GM12878 (cell line): Measurements from ENCODE around the gene GFRA1. TPM values are rescaled to one million over a fixed set of nuclear protein-coding genes. Genes with fewer than 3 reads are reported as not detected.

ENCODE experiments used
- ATAC-seq: fragments of 200-7000 bp; cut with Tn5 transposase; 3 replicates; pipeline ENCODE4 v1.9.1; 2020; ENCODE audit warnings: mild to moderate bottlenecking, moderate library complexity
- BruUV-seq: library from RNA; stranded (reverse); fragments of 400-500 nt; replicated peaks from 2 replicates; lab custom pipeline; 2021; lab: Mats Ljungman, UMichigan
- CTCF ChIA-PET: fragments of 300-600 bp; sonication (Branson Sonifier 250); formaldehyde crosslinking; extraction: SDS; loops from one replicate; lab custom pipeline; 2021; ENCODE audit warnings: inconsistent platforms; lab: Yijun Ruan, JAX
- POLR2A ChIA-PET: fragments of 350-600 bp; formaldehyde crosslinking; extraction: SDS; loops from one replicate; lab custom pipeline; 2021; ENCODE audit warnings: inconsistent platforms; lab: Charles Lee
- RAD21 ChIA-PET: fragments of 300-600 bp; sonication (Branson Sonifier 250); formaldehyde crosslinking; loops from one replicate; lab custom pipeline; 2023; ENCODE audit warnings: antibody characterized with exemption; ENCODE audit not compliant: unreplicated experiment; lab: Charles Lee
- SMC1A ChIA-PET: fragments of 300-600 bp; sonication (Branson Sonifier 250); formaldehyde crosslinking; loops from one replicate; lab custom pipeline; 2023; ENCODE audit not compliant: unreplicated experiment, uncharacterized antibody; lab: Charles Lee
- DNase-seq: peaks from one replicate; pipeline ENCODE4 v3.0.0-alpha.2; 2011; ENCODE audit warnings: low read depth, low spot score
- FAIRE-seq: peaks from 3 replicates; lab custom pipeline; 2011; peaks lifted over from hg19 to GRCh38; lab: Jason Lieb, UNC
- H2AFZ ChIP-seq: 2 replicates; pipeline ENCODE4 v1.6.0; 2011; ENCODE audit warnings: low read depth, low read length, control low read depth; ENCODE audit not compliant: control insufficient read depth
- H3K27ac ChIP-seq: 2 replicates; pipeline ENCODE4 v1.5.1; 2011; ENCODE audit warnings: control low read depth; ENCODE audit not compliant: control insufficient read depth, insufficient read depth
- H3K27me3 ChIP-seq, 2 experiments: replicated peaks in 1 of 2; 2 replicates each; pipeline versions ENCODE4 v1.6.0 to v1.6.1; 2011; ENCODE audit warnings: low read length in 1 of 2; ENCODE audit not compliant: control insufficient read depth in 2 of 2, insufficient read depth in 2 of 2
- H3K36me3 ChIP-seq, 2 experiments: 2 replicates each; pipeline ENCODE4 v1.5.1; 2011; ENCODE audit warnings: low read length in 1 of 2; ENCODE audit not compliant: control insufficient read depth in 2 of 2, insufficient read depth in 2 of 2
- H3K4me1 ChIP-seq: 2 replicates; pipeline ENCODE4 v1.6.1; 2011; ENCODE audit warnings: mild to moderate bottlenecking, low read length, moderate library complexity, mixed read lengths; ENCODE audit not compliant: control insufficient read depth, insufficient read depth
- H3K4me2 ChIP-seq: 2 replicates; pipeline ENCODE4 v1.6.0; 2011; ENCODE audit warnings: control low read depth; ENCODE audit not compliant: control insufficient read depth, insufficient read depth
- H3K4me3 ChIP-seq: fragments of 200-600 bp; sonication (generic); 2 replicates; pipeline ENCODE4 v1.5.1; 2016
- H3K79me2 ChIP-seq: 2 replicates; pipeline ENCODE4 v1.6.0; 2011; ENCODE audit warnings: low read length; ENCODE audit not compliant: control insufficient read depth, insufficient read depth
- H3K9ac ChIP-seq: 2 replicates; pipeline ENCODE4 v1.8.0; 2011; ENCODE audit warnings: low read length, control low read depth, mixed read lengths; ENCODE audit not compliant: control insufficient read depth, insufficient read depth
- H3K9me3 ChIP-seq: replicated peaks from 3 replicates; pipeline ENCODE4 v1.5.1; 2011; ENCODE audit warnings: mild to moderate bottlenecking, low read length; ENCODE audit not compliant: control insufficient read depth, insufficient read depth
- H4K20me1 ChIP-seq: 2 replicates; pipeline ENCODE4 v1.6.0; 2011; ENCODE audit not compliant: control insufficient read depth, insufficient read depth
- BMI1 ChIP-seq: fragments of 450-650 bp; IDR thresholded peaks from 2 replicates; pipeline ENCODE4 v1.6.1; 2016; ENCODE audit warnings: mild to moderate bottlenecking, moderate library complexity, borderline replicate concordance
- BRCA1 ChIP-seq: IDR thresholded peaks from 2 replicates; pipeline ENCODE4 v1.6.1; 2011; ENCODE audit warnings: low read depth, low read length, improper control_type of control experiment
- CBX5 ChIP-seq: sonication (generic); IDR thresholded peaks from 2 replicates; pipeline ENCODE4 v1.6.1; 2016; ENCODE audit warnings: low read depth, moderate library complexity, mild to moderate bottlenecking, inconsistent platforms
- IKZF1 ChIP-seq: fragments of 450-650 bp; conservative IDR thresholded peaks from 2 replicates; pipeline ENCODE4 v1.6.1; 2017; ENCODE audit warnings: antibody characterized with exemption, mild to moderate bottlenecking
- IKZF2 ChIP-seq, 2 experiments: fragments of 450-650 bp; IDR thresholded peaks; 2 replicates each; pipeline ENCODE4 v1.6.1; 2017; ENCODE audit warnings: mild to moderate bottlenecking in 2 of 2, moderate library complexity in 2 of 2
- KDM1A ChIP-seq: fragments of 200-600 bp; sonication (generic); IDR thresholded peaks from 2 replicates; pipeline ENCODE4 v1.6.1; 2016; ENCODE audit warnings: borderline replicate concordance
- MYB ChIP-seq: fragments of 150-350 bp; IDR thresholded peaks from 2 replicates; pipeline ENCODE4 v1.6.1; 2014; ENCODE audit warnings: mild to moderate bottlenecking, low read depth, low read length, borderline replicate concordance
- NBN ChIP-seq: fragments of 450-650 bp; IDR thresholded peaks from 2 replicates; pipeline ENCODE4 v1.6.1; 2016
- NFYB ChIP-seq: IDR thresholded peaks from 2 replicates; pipeline ENCODE4 v1.6.1; 2011; ENCODE audit warnings: low read depth, mild to moderate bottlenecking, low read length, improper control_type of control experiment, moderate library complexity; ENCODE audit not compliant: insufficient read depth
- NR2C2 ChIP-seq: IDR thresholded peaks from 2 replicates; pipeline ENCODE4 v1.6.1; 2011; ENCODE audit warnings: borderline replicate concordance, low read depth; ENCODE audit not compliant: control insufficient read depth, insufficient read length
- RFX5 ChIP-seq: IDR thresholded peaks from 2 replicates; pipeline ENCODE4 v1.6.1; 2011; ENCODE audit warnings: low read depth, low read length, improper control_type of control experiment
- TCF3 ChIP-seq: IDR thresholded peaks from 2 replicates; pipeline ENCODE4 v1.6.1; 2012; ENCODE audit warnings: low read depth, mild to moderate bottlenecking, low read length, borderline replicate concordance; ENCODE audit not compliant: insufficient read depth
- YBX1 ChIP-seq: fragments of 450-650 bp; IDR thresholded peaks from 2 replicates; pipeline ENCODE4 v1.6.1; 2016; ENCODE audit warnings: antibody characterized with exemption
- WGBS: methylation state at CpG from one replicate; pipeline ENCODE4 v1.1.6; 2016; ENCODE audit warnings: low lambda C conversion rate; ENCODE audit not compliant: insufficient replicate concordance, insufficient coverage; ENCODE audit errors: missing lambda C conversion rate; 5-methylcytosine and 5-hydroxymethylcytosine counted together
- in situ Hi-C: fragments of 300-500 bp; cut with MboI; formaldehyde crosslinking; loops from 9 replicates; pipeline ENCODE4 v1.14.3; 2018; ENCODE audit warnings: mixed read lengths
- intact Hi-C: fragments of 100-400 bp; cut with micrococcal nuclease; formaldehyde crosslinking; loops from one replicate; pipeline ENCODE4 v1.14.2; 2022; ENCODE audit not compliant: unreplicated experiment
- polyA plus RNA-seq, 11 experiments: library from polyadenylated mRNA; depleted of rRNA in 4 of 11; unstranded in 6 of 11; stranded (reverse) in 5 of 11; fragments of >200 nt; fragmentation: Nextera tagmentation in 4 of 11; fragmentation: Illumina TruSeq in 1 of 11; extraction: Ambion mirVana in 4 of 11; extraction: Trizol in 1 of 11; gene quantifications; 1 replicate in 1 of 11; 2 replicates in 10 of 11; pipeline versions ENCODE4 v1.2.1 to v1.2.3, GENCODE V29; 2011 to 2016; ENCODE audit warnings: inconsistent platforms in 2 of 11, missing spikeins in 2 of 11, low read depth in 1 of 11
- total RNA-seq, 4 experiments: library from RNA; depleted of rRNA in 3 of 4; stranded (reverse); fragments of >200 nt in 3 of 4; fragmentation: Illumina TruSeq in 1 of 4; extraction: Trizol in 1 of 4; gene quantifications; 2 replicates each; pipeline versions ENCODE4 v1.2.1 to v1.2.3, GENCODE V29; 2013 to 2021
- TF ChIP-seq, protein P1 (sequence below): fragments of 150-350 bp; IDR thresholded peaks from 2 replicates; pipeline ENCODE4 v1.6.1; 2014; ENCODE audit warnings: mild to moderate bottlenecking, low read depth, low read length
- TF ChIP-seq, protein P2 (sequence below): IDR thresholded peaks from 2 replicates; pipeline ENCODE4 v1.6.1; 2011; ENCODE audit warnings: borderline replicate concordance, low read depth, mild to moderate bottlenecking, moderate library complexity, mixed read lengths, low read length; ENCODE audit not compliant: insufficient read depth; ENCODE audit errors: extremely low read length

GFRA1 gene
- total and polyA plus RNA-seq, 10 of the 15 experiments (the other 5 are each of a cell fraction or from before 2014, with no cell fraction given), result 0.05 to 0.19 TPM; not detected in 8

DNA sequence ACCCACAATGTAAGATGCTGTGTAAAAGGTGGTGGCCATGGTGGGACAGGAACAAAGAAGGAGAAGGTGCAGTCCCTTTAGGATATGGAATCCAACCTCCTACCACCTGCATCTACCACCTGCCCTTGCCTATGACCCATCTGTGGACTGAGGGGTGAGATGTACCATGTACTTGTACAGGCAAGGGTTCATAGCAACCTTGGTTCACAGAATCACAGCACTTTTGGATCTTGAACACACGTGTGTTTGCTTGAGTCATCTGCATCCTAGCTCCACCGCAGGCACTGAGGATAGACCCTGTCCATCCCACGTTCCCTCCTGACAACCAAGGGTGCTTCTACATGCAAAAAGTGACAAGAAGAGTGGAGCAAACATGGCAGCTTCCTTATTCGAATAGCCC, 162.3 kb downstream of the GFRA1 start:
- TF ChIP-seq NFYB (no peak), IKZF2 (IDR thresholded peaks at IDR 0.05) (no peak), MYB (no peak), YBX1 (no peak), RFX5 (no peak), NR2C2 (no peak)
- 8% methylated on average over 4 of the region's 4 CpGs for WGBS
- Histone ChIP-seq H3K27ac (no peak overlapping the region), H3K9me3 (no peaks in the 10 kb centered on the region), H3K27me3 (no peaks in the 10 kb centered on the region; a peak in 1 of 4 replicates), H3K4me1 (no peaks in the 10 kb centered on the region), H2AFZ (no peak overlapping the region), H3K79me2 (no peaks in the 10 kb centered on the region), H3K4me2 (no peak overlapping the region), H3K4me3 (no peak overlapping the region), H3K36me3 (no peaks in the 10 kb centered on the region), H4K20me1 (no peaks in the 10 kb centered on the region), H3K9ac (no peak overlapping the region)
- no TSS peak for BruUV-seq
- intact Hi-C loops, result no loop called here
- ATAC-seq (no peak), FAIRE-seq (no peak), DNase-seq (no peak)
- in situ Hi-C loops, result no loop called here
- RAD21 ChIA-PET, result no interaction called here
- POLR2A ChIA-PET, result no interaction called here
- CTCF ChIA-PET, result no interaction called here
- SMC1A ChIA-PET, result no interaction called here

DNA sequence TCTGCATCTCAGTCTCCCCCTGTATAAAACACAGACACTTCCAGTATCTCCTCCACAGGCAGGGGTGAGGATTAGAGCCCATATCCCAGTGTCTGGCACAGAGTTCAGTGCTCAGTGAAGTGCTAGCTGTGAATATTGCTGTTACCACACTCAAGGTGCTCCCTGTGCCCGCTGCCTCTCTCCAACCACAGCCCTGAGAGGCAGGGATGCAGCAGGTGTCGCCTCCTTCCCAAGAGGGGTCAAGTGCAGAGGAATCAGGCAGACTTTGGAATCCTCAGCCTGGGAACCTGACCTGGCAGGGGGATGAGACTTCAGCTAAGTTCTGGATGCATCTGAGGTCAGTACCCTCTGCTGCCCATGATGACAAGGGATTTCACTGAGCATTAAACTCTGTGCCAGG, 163.1 kb downstream of the GFRA1 start:
- ChIA-PET RAD21 (no interaction called here), SMC1A (no interaction called here), POLR2A (no interaction called here), CTCF (no interaction called here)
- Histone ChIP-seq H3K9ac (no peak overlapping the region), H3K27me3 (no peaks in the 10 kb centered on the region; a peak in 1 of 4 replicates), H3K4me3 (no peak overlapping the region), H3K4me2 (no peak overlapping the region), H3K79me2 (no peaks in the 10 kb centered on the region), H3K4me1 (no peaks in the 10 kb centered on the region), H4K20me1 (no peaks in the 10 kb centered on the region), H3K9me3 (no peaks in the 10 kb centered on the region), H2AFZ (no peak overlapping the region), H3K36me3 (no peaks in the 10 kb centered on the region), H3K27ac (no peak overlapping the region)
- no peak for FAIRE-seq
- intact Hi-C loops (no loop called here), in situ Hi-C loops (no loop called here)
- no peak for ATAC-seq
- BruUV-seq, result no TSS peak
- 0% methylated on average over 2 of the region's 2 CpGs for WGBS
- DNase-seq, result no peak
- no peak for TF ChIP-seq CBX5
- no peak for TF ChIP-seq BRCA1
- no peak for TF ChIP-seq KDM1A
- no peak for TF ChIP-seq TCF3
- TF ChIP-seq, protein P1, sequence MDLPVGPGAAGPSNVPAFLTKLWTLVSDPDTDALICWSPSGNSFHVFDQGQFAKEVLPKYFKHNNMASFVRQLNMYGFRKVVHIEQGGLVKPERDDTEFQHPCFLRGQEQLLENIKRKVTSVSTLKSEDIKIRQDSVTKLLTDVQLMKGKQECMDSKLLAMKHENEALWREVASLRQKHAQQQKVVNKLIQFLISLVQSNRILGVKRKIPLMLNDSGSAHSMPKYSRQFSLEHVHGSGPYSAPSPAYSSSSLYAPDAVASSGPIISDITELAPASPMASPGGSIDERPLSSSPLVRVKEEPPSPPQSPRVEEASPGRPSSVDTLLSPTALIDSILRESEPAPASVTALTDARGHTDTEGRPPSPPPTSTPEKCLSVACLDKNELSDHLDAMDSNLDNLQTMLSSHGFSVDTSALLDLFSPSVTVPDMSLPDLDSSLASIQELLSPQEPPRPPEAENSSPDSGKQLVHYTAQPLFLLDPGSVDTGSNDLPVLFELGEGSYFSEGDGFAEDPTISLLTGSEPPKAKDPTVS, result no peak
- TF ChIP-seq, protein P2, sequence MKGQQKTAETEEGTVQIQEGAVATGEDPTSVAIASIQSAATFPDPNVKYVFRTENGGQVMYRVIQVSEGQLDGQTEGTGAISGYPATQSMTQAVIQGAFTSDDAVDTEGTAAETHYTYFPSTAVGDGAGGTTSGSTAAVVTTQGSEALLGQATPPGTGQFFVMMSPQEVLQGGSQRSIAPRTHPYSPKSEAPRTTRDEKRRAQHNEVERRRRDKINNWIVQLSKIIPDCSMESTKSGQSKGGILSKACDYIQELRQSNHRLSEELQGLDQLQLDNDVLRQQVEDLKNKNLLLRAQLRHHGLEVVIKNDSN, result no peak
- no peak for TF ChIP-seq NBN
- no peak for TF ChIP-seq BMI1
- TF ChIP-seq IKZF1, result no peak
